ENCODE measurements around the gene ALDH3A1.

DNA sequence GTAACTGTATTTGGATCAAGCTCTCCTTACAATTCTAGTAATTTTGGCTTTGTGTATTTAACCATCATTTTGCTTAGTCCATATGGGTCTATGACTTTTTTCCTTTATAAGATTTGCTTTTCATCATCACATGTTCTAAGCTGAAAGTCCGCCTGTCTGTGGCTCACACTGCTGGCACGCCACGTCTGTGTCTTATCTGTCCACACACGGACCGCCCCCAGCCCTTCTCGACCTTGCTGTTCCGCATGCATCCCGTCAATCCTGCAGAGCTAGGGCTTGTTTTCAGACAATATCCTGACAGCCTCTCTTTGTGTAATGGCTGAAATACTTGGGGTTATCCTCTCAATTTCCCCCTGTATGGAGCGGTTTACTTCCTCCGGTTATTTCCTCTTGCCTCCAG, 8.4 kb upstream of the ALDH3A1 start:
- no peak for TF ChIP-seq POLR2A (IDR thresholded peaks at IDR 0.05; ENCODE audit: low read depth, low read length)
- no peak for TF ChIP-seq TAF1 (IDR thresholded peaks at IDR 0.05; ENCODE audit: borderline replicate concordance, low read depth, low read length)
- no peak for TF ChIP-seq POLR2AphosphoS5 (IDR thresholded peaks at IDR 0.05; ENCODE audit: low read depth, low read length)
